GM12874 (cell line): ENCODE data around the gene KLHL7.

Experiments
- CTCF ChIP-seq: IDR thresholded peaks from 2 replicates; pipeline ENCODE4 v1.5.1; 2011; ENCODE audit warnings: low read depth, mild to moderate bottlenecking, control low read depth, low read length, moderate library complexity; ENCODE audit not compliant: insufficient read depth

Gene KLHL7

DNA sequence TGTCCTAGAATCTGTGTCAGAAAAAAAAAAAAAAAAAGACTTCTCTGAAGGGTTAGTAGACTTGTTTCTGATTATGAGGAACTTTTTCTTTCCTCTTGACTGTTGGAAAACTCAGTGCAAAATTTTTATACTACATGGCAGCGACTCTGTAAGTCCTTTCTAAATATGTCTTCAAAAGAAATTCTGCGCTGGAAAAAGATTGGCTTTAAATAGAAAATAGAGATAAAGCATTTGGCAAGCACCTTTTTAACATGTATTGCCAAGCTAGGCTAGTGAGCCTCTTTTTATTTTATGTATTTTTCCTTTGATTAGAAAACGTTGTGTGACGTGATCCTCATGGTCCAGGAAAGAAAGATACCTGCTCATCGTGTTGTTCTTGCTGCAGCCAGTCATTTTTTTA is 17.9 kb downstream of the KLHL7 start:
- no peak for TF ChIP-seq CTCF

DNA sequence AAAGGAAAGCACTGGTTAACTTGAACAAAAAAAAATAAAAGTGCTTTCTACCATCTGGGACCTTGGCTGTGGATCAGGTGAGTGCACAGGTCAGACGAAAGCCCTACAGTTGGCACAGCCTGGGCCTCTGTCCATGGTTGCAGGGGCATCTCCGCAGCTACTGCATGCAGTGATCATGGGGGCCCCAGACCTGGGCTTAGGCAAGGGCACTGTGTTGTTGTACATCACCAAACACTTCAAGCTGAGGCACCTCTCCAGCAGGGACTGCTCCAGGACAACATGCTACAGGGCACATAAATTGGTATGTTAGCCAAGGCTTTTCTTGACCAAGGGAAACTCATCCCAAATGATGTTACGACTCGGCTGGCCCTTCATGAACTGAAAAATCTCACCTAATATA is 23.5 kb downstream of the KLHL7 start:
- TF ChIP-seq CTCF = no peak

DNA sequence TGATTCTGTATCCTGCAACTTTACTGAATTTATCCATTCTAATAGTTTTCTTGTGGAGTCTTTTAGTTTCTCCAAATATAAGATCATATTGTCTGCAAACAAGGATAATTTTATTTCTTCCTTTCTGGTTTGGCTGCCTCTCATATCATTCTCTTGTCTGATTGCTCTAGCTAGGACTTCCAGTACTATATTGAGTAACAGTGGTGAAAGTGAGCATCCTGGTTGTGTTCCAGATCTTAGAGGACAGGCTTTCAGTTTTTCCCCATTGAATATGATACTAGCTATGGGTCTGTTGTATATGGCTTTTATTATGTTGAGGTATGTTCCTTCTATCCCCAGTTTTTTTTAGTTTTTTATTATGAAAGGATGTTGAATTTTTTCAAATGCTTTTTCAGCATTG is 28.2 kb downstream of the KLHL7 start:
- TF ChIP-seq CTCF = no peak

GRCh38 chr7:23135755-23136154 is 30.2 kb downstream of the KLHL7 start:
- no peak for TF ChIP-seq CTCF

GRCh38 chr7:23136216-23136615 is 30.6 kb downstream of the KLHL7 start:
- no peak for TF ChIP-seq CTCF

- no peak for TF ChIP-seq CTCF
These were observed 52.1 kb downstream of the KLHL7 start for GRCh38 chr7:23157679-23158078.

DNA sequence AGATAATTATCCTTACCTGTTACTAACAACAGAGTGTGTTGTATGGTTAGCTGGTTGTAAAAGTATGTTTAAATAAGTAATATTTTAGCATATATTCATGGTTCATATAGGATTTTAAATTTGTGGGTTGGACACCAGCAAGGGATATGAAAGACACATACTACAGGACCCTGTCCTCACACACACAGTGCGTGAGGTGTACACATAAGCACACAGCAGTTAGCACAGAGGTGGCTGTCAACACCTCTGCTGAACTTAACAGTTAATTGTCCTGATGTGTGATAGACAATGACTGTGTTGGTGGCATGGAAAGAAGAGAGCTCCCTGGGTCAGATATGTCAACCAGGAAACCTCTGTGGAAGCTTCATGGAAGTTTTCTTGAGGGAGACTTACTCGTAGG is 53.0 kb downstream of the KLHL7 start:
- no peak for TF ChIP-seq CTCF

DNA sequence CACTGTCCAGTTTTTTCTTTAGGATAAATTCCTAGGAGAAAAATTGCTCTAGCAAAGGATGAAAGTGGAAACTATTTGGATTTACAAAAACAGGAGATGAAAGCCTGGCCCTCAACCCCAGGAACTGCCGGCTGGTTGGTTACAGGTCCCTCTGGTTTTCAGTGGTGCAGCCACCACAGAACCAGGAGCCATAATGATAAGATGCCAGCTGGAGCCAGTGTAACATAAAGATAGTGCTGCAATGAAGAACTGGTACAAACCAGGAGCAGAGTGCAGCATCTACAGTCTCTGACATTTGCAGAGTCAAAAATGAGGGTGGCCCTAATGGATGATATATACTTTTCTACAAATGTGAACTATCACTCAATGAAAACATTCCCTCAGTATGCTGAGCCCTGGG is 55.9 kb downstream of the KLHL7 start:
- TF ChIP-seq CTCF = no peak
